GM12874 (cell line): ENCODE measurements around the gene PLA2G4B.

Experiments
- TF ChIP-seq, protein P1 (sequence below): IDR thresholded peaks from 2 replicates; pipeline ENCODE4 v1.5.1; 2011; ENCODE audit warnings: low read depth, mild to moderate bottlenecking, control low read depth, low read length, moderate library complexity; ENCODE audit not compliant: insufficient read depth

The PLA2G4B gene

DNA sequence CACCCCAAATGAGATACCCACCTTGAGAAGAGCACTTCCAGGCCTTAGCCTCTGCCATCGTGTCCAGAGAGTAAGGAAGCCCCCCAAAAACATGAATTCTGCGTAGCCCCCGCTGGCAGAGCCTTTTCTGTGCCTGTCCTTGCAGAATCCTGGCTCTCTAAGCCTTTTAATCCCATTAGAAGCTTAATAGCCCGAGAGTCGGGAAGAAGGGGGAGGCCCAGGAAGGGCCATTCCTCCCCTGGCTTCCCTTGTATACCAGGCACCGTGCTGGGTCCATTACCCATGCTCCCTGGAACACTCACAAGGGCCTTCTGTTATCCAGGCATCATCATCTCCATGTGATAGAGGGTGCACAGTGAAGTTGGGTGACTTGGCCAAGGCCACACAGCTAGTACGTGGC, 48.1 kb downstream of the PLA2G4B start:
- TF ChIP-seq, protein P1, sequence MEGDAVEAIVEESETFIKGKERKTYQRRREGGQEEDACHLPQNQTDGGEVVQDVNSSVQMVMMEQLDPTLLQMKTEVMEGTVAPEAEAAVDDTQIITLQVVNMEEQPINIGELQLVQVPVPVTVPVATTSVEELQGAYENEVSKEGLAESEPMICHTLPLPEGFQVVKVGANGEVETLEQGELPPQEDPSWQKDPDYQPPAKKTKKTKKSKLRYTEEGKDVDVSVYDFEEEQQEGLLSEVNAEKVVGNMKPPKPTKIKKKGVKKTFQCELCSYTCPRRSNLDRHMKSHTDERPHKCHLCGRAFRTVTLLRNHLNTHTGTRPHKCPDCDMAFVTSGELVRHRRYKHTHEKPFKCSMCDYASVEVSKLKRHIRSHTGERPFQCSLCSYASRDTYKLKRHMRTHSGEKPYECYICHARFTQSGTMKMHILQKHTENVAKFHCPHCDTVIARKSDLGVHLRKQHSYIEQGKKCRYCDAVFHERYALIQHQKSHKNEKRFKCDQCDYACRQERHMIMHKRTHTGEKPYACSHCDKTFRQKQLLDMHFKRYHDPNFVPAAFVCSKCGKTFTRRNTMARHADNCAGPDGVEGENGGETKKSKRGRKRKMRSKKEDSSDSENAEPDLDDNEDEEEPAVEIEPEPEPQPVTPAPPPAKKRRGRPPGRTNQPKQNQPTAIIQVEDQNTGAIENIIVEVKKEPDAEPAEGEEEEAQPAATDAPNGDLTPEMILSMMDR: no peak

DNA sequence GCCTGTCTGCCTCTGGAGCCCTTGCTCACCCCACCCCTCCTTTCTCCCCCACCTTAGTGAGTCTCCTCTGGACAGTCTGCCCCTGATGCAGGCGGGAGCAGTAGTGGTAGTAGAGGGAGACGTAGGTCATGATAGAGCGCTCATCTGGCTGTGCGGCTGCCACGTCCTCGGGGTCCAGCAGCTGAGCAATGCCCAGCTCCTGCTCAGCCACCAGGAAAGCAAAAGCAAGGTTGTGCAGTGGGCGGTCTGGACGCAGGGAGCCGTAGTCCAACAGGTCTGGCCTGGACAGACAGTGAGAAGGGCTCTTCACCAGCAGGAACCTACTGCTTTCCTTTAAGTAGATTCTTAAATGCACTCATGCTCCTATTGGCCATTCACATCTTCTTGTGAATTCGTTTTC, 48.5 kb downstream of the PLA2G4B start:
- TF ChIP-seq, protein P1: no peak

DNA sequence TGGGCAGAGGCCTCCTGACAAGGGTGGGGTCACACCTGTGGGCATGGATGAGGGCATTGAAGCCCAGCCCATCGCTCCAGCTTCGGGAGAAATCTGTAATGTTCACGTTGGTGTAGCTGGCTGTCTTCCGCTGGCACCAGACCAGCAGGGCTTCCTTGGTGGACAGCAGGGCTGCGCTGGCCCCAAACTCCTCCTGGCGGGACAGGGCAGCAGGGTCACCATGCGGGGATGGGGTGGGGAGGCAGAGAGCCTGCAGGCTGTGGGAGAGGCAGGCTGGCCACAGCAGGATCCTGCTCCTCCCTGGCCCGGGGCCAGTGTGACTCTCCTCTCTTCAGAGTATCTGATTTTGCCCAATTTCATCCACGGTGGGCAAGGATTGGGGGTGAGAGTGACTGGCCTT, 49.2 kb downstream of the PLA2G4B start:
- TF ChIP-seq, protein P1: no peak

DNA sequence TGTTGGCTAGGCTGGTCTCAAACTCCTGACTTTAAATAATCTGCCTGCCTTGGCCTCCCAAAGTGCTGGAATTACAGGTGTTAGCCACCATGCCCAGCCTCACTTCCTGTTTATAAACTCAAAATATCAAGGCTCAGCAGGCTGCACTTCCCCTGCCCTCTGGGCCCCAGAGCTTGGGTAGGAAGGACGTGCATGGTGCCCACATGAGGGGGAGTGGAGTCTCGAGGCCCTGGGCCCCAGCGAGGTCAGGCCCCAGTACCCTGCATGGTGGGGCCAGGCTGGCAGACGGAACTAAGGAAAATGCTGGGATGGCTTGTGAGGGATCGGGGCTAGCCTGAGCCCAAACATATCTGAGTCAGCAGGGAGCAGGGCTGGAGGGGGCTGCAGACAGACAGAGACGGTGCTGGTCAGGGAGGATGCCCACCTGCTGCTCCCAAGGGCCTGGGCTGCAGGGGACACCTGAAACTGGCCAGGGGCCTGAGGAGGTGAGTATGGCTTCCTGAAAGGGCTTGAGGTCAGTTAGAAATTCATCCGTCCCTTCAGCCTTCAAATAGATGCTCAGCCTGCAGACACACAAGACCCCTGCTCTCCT, 50.1 kb downstream of the PLA2G4B start:
- TF ChIP-seq, protein P1: no peak

DNA sequence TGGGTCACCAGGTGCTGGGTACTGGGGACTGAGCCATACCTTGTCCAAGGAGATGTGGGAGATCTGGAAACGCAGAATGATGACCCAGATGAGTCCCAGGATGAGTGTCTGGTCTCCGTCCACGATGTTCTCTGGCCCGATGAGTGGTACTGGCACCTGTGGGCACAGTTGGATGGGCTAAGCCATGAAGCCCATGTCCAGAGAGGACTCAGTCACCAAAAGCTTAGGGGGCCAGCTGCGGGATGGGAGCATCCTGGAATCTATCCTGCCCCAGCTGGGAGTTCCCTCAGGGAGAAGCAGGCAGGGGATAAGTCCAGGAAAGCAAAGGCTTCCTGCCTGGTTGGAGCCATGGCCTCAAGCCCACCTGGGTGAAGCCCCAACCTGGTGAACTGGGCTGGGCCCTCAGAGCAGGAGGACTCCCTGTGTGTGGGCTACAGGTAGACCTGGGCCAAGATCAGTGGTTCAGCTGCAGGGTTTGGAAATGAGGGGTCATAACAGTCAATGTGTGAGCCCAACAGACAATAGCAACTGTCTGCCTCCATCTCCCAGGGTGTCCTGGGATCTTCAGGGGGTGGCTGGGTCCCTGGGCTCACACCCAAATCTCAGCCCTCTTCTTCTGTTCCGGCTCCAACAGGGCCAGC, 51.5 kb downstream of the PLA2G4B start:
- TF ChIP-seq, protein P1: no peak

DNA sequence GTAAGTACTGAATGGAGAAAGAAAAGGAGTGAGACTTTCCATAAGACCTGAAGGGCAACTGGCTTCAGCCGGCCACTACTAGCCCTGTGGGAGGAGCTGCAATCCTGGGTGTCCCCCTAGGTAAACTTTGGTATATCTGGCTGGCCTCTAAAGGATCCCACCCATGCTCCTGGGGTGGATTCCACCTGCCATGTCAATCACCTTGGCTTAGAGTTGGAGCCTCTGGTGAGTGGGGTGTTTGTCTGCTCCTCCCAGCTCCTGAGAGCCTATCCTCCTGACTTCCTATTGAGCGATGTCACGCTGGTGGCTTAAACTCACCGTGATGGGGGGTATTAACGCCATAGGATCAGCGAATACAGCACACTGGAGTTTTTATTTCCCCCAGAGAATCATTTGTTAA, 52.6 kb downstream of the PLA2G4B start:
- TF ChIP-seq, protein P1: no peak

DNA sequence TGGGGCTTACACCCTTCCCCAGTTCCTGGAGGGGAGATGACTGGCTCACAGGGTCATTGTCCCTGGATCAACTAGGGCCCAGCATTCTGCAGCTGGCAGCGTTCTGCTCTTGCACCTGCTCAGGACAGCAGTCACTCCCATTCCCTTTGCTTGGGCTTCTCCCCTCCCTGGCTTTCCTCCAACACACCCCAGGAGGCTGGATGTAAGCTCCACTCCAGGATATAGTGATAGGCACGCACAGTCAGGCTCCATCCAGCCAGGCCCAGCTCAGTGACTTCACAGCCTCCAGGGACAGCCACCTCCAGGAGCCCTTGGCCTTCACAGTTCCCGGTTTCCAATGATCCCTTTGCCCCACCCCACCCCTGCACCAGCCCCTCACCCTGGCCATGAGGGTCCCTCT, 53.3 kb downstream of the PLA2G4B start:
- TF ChIP-seq, protein P1: no peak
